GM12875 (cell line): ENCODE measurements around the gene HES7.

Experiments
- H3K4me3 ChIP-seq: one replicate; pipeline ENCODE4 v1.5.1; 2011; ENCODE audit warnings: low read depth, low read length, control low read depth
- TF ChIP-seq, protein P1 (sequence below): IDR thresholded peaks from 2 replicates; pipeline ENCODE4 v1.5.1; 2011; ENCODE audit warnings: low read depth, mild to moderate bottlenecking, control low read depth, inconsistent platforms, low read length, moderate library complexity, borderline replicate concordance; ENCODE audit not compliant: insufficient read depth

Gene HES7

DNA sequence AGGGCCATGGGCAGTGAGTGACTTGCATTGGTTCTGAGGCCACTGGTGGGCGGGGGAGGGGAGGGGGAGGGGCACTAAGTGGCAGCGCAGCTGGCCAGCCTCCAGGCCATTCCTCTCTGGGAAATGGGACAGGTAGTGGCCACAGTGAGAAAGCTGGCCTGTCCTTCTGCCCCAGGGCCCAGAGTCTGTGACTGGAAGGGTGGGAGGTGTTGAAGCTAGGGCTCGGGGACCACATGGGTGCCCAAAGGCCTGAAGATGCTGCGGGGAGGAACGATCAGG, 36.0 kb downstream of the HES7 start:
- TF ChIP-seq, protein P1, sequence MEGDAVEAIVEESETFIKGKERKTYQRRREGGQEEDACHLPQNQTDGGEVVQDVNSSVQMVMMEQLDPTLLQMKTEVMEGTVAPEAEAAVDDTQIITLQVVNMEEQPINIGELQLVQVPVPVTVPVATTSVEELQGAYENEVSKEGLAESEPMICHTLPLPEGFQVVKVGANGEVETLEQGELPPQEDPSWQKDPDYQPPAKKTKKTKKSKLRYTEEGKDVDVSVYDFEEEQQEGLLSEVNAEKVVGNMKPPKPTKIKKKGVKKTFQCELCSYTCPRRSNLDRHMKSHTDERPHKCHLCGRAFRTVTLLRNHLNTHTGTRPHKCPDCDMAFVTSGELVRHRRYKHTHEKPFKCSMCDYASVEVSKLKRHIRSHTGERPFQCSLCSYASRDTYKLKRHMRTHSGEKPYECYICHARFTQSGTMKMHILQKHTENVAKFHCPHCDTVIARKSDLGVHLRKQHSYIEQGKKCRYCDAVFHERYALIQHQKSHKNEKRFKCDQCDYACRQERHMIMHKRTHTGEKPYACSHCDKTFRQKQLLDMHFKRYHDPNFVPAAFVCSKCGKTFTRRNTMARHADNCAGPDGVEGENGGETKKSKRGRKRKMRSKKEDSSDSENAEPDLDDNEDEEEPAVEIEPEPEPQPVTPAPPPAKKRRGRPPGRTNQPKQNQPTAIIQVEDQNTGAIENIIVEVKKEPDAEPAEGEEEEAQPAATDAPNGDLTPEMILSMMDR: no peak
- H3K4me3 ChIP-seq: no peak overlapping the region

DNA sequence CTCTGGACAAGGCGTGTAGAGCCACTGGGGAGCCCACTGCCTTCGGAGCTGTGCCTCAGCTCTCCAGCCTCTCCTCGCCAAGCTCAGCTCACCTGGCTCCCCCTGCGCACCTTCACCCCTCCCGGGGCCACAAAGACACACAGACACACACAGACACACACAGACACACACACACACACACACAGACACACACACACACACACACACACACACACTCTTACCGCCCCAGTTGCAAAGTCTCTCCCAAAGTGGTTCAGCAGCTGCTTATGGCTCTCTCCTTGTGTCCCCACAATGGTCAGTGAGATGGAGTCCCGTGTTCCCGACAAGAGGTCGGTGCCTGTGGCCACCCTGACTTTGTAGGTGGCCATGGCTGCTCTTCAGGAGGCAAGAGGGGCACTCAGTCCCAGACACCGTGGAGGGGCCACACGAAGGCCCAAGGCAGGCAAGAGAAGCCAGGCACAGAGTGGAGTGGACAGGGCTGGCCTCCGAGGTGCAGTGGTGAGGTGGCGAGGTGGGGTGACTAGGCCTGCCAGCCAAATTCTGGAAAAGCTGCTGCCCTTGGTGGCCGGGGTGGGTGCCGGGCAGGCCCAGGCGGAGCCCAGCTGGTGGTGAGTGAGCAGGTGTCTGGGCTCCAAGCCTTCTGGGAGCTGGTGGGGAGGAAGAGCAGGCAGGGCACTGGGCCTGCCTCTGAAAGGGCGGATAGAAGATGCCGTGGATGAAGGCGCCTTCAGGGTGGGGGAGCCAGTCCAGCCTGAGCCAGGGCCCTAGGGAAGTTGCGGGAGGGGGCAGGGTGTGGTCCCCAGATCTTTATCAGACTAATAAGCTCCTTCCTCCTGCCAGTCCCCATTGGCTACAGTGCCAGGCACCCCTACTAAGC, 36.6 kb downstream of the HES7 start, which contains the start of gene ALOX12B:
Gene ALOX12B, minus strand, starts transcription at position 642 of the 877 bp plus-strand sequence. Its CDS starts 274 bp downstream, at position 368.
- TF ChIP-seq, protein P1: no peak

DNA sequence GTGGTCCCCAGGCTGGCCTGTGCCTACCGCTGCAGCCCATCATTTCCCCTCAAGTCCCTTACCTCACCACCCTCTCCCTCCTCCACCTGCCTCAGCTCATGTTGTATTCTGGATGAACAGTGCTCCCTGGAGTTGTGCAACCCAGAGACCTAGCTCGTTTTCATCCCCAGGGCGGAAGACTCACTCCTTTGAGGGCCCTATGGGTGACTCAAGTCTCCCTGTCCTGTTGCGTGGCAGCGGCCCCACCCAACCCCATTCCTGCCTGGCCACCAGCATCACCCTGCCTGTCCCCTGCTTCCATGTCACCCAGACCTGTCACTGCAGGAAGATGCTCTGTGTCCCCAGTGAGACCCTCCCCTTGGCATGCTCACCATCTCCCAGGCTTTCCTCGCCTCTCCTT, 39.7 kb downstream of the HES7 start:
- TF ChIP-seq, protein P1: no peak
- H3K4me3 ChIP-seq: no peak overlapping the region

More for the DNA sequence above, 36.6 kb downstream of the HES7 start, which contains the start of gene ALOX12B:
- no peak within 1 kb of the TSS for H3K4me3 ChIP-seq

DNA sequence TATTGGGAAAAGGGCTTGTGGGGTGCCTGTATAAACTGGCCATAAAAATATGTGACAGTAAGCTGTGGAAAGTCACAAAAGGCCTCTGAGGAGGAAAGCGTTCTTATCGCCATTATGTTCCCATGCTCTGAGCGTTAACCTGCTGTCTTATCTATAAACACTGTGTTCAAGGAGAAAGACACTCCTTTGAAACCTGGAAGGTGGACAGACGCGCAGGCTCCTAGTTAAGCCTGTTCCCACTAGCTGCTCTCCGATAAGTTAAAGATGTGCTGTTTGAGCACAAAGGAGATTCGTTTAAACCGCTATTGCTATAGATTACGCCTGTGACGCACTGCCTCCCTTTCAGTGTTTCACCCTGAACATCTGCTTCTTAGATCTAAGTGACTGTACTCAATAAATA, 41.6 kb downstream of the HES7 start:
- no peak overlapping the region for H3K4me3 ChIP-seq
- TF ChIP-seq, protein P1: no peak

DNA sequence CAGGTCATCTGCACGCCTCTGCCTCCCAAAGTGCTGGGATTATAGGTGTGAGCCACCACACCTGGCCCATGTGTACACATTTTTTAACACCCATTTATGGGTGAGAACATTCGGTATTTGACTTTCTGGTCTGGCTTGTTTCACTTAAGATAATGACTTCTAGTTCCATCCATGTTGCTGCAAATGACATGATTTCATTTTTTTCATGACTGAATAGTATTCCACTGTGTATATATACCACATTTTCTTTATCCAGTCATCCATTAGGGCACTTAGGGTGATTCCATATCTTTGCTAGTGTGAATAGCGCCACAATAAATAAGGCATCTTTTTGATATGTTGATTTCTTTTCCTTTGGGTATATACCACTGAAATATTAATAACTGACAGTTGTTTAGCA, 42.0 kb downstream of the HES7 start:
- H3K4me3 ChIP-seq: no peak overlapping the region
- TF ChIP-seq, protein P1: no peak

DNA sequence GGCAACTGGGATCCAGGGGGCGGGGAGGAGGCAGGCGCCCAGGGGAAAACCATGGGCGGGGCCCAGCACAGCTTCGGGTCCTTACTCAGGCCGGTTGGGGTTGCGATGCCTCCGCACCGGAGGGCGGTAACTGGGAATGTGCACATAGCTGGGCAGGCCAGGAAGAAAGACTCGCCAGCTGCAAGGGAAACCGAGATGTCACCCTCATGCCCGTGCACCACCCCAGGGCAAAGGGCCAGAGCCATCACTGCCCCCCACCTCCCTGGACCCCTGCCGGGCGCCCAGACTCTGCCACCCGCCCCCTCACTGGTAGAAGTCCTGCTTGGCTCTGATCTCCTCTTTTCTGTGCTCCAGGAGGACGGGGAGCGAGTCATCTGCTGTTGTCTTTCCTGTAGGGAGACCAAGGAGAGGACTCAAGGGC, 43.1 kb downstream of the HES7 start:
- H3K4me3 ChIP-seq: no peak overlapping the region
- TF ChIP-seq, protein P1: no peak

DNA sequence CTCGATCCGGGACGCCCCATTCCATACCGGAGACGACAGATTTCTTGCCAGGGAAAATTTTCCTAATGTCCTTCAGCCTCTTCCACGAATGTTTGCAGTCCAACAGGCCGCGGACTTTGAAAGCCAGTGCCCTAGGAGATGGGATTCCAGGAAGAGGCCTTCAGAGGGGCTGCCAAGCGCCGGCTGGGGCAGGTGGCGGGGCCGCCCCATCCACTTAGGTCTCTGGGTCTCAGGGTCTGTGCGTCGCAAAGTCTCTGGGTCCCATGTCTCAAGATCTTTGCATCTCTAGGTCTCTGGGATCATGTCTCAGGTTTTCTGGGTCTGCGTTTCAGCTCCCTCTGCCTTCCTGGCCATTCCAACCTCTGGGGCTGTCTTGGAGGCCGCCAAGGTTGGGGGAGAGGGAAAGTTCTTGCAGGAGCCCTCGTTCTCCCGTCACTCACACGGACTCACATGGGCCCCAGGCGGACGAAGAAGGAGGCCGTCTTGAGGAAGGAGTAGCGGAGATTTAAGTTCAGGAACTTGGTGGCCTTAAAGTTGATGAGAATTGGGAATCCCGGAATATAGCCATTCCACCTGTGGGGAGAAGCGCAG, 43.6 kb downstream of the HES7 start:
- H3K4me3 ChIP-seq: no peak overlapping the region
- TF ChIP-seq, protein P1: no peak
